ENCODE data around the gene CDC40.

The CDC40 gene

GRCh38 chr6:110180228-110181008, at the start of gene CDC40:
Gene CDC40 (plus strand): TSS chr6:110180427. CDS start chr6:110180445, 18 bp downstream.
- DNase-seq = peak; percentile 43

- no peak for DNase-seq
Observed at GRCh38 chr6:110137924-110138887, 42.0 kb upstream of the CDC40 start.

GRCh38 chr6:110139052-110139451, 41.2 kb upstream of the CDC40 start:
- DNase-seq = no peak

- no peak for DNase-seq
Observed at GRCh38 chr6:110140650-110141049, 39.6 kb upstream of the CDC40 start.

GRCh38 chr6:110147870-110148269, 32.4 kb upstream of the CDC40 start:
- DNase-seq = no peak

GRCh38 chr6:110158479-110158878, 21.7 kb upstream of the CDC40 start:
- no peak for DNase-seq

GRCh38 chr6:110170081-110170480, 10.1 kb upstream of the CDC40 start:
- no peak for DNase-seq

- DNase-seq = no peak
Observed at GRCh38 chr6:110173506-110174132, 6.6 kb upstream of the CDC40 start.

- peak; percentile 47 to 67 for DNase-seq
Observed at GRCh38 chr6:110178626-110179405, 1.4 kb upstream of the CDC40 start.

GRCh38 chr6:110179406-110180227, 610 bp upstream of the CDC40 start, which contains the start of gene WASF1:
Gene WASF1 (minus strand): TSS chr6:110179670. CDS start chr6:110127601, 52,069 bp downstream.
- peak; percentile 85 to 90 for DNase-seq

GRCh38 chr6:110181131-110182030, 1.2 kb downstream of the CDC40 start:
- no peak for DNase-seq

GRCh38 chr6:110183292-110183885, 3.2 kb downstream of the CDC40 start:
- no peak for DNase-seq

- no peak for DNase-seq
Observed at GRCh38 chr6:110185879-110186278, 5.7 kb downstream of the CDC40 start.

- no peak for DNase-seq
Observed at GRCh38 chr6:110188791-110189190, 8.6 kb downstream of the CDC40 start.

GRCh38 chr6:110190726-110191125, 10.5 kb downstream of the CDC40 start:
- no peak for DNase-seq

GRCh38 chr6:110191477-110191876, 11.2 kb downstream of the CDC40 start:
- DNase-seq = no peak

- DNase-seq = no peak
Observed at GRCh38 chr6:110195639-110196038, 15.4 kb downstream of the CDC40 start.

GRCh38 chr6:110196874-110197273, 16.6 kb downstream of the CDC40 start:
- no peak for DNase-seq

- no peak for DNase-seq
Observed at GRCh38 chr6:110198561-110198960, 18.3 kb downstream of the CDC40 start.
